Activated effector memory CD4-positive, alpha-beta T cell treated with anti-CD3 and anti-CD28 coated beads, Interleukin-2, amount 50 U/mL, for 16 hours (primary cell): ENCODE measurements around the gene CKAP2.
"Not testable (repeated sequence)": the region's sequence is repeated elsewhere in the genome, so short reads cannot be mapped to it uniquely, and the experiment has no call there.

ENCODE experiments used
- DNase-seq: peaks from one replicate; pipeline ENCODE4 v3.0.0-alpha.2; 2020

Gene CKAP2, protein sequence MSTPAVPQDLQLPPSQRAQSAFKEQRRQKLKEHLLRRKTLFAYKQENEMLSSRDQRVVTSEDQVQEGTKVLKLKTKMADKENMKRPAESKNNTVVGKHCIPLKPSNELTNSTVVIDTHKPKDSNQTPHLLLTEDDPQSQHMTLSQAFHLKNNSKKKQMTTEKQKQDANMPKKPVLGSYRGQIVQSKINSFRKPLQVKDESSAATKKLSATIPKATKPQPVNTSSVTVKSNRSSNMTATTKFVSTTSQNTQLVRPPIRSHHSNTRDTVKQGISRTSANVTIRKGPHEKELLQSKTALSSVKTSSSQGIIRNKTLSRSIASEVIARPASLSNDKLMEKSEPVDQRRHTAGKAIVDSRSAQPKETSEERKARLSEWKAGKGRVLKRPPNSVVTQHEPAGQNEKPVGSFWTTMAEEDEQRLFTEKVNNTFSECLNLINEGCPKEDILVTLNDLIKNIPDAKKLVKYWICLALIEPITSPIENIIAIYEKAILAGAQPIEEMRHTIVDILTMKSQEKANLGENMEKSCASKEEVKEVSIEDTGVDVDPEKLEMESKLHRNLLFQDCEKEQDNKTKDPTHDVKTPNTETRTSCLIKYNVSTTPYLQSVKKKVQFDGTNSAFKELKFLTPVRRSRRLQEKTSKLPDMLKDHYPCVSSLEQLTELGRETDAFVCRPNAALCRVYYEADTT

DNA sequence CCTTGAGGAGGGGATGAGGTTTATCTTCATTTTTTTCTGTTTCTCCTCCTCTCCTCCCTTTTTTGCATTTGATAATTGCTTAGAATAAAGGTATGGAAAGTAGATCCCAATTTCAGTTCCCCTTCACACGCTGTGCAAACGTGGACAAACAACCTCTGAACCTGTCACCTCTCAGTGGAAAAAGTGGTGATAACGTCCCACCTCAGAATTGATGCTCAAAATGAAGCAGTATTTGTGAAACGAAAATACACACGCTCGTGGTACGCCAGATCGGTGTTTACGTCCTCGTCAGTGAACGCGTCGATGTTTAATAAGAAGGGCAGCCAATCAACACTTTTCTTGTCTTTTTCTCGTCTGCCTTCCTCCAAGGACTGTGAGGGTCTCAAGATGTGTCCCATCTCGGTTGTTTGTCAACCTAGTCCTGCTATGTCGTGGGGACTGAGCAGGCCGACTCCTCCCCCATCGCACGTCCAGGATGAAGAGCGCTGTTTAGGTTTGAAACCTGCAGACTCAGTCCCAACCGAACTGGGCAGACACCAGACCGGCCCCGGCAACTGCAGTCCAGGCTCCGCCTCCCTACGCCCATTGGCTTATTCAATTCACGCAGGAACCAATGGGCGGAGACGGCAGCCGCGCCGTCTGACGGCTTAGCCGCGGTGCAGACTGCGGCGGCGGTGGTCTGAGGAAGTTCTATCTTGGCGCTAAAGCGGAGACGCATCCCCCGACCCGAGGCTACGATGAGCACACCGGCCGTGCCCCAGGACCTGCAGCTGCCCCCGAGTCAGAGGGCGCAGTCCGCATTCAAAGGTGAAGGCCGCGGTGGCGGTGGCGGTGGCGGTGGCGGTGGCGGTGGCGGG lies at the start of gene CKAP2:
TSS of gene CKAP2 (plus strand) at position 659 of the 857 bp plus-strand sequence. CDS start at position 738, 79 bp downstream.
- DNase-seq: peak; percentile 97

DNA sequence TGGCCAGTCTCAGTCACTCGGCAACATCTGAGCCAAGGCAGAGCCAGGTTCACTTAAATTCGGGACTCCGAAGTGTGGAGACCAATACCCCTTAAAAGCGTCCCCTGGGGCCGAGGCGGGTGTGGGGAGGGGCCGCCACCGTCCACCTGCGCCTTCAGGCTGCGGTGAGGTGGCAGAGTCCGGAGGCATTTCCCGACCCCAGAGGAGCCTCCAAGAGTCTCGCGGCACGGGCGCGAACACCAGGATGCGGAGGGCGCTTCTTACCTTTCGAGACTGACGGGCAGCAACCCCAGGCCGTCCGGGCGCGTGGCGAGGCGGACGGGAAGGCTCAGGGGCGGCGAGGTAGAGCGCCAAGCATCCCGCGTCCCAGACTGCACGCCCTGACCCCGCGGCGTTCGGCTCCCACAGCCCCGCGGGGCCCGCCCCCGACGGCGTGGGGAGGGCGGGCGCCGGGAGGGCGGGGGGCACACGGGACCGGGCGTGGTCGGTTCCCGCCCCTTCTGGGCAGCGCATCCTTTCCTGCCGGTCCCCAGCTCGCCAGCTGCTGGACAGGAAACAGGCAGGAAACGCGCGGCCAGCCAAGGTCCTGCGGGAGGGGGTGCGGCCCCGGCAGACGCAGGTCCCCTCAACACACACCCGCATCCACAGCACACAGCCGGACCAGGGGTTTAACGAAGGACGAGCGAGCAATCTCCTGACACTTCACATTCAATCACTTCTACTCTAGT lies 49.3 kb upstream of the CKAP2 start, which contains the start of gene THSD1:
TSS of gene THSD1 (minus strand) at position 406 of the 728 bp plus-strand sequence. CDS start 3,572 bp downstream, outside the sequence.
- peak; percentile 63 for DNase-seq

DNA sequence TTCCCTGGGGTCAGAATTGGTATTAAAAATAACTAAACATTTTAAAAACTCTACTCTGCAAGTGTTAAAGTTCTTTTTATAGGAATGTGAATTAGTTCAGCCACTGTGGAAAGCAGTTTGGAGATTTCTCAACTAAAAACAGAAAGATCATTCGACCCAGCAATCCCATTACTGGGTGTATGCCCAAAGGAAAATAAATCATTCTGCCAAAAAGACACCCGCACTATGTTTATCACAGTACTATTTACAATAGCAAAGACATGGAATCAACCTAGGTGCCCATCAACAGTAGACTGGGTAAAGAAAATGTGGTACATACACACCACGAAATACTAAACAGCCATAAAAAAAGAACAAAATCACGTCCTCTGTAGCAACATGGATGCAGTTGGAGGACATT lies 48.6 kb upstream of the CKAP2 start:
- no peak for DNase-seq

DNA sequence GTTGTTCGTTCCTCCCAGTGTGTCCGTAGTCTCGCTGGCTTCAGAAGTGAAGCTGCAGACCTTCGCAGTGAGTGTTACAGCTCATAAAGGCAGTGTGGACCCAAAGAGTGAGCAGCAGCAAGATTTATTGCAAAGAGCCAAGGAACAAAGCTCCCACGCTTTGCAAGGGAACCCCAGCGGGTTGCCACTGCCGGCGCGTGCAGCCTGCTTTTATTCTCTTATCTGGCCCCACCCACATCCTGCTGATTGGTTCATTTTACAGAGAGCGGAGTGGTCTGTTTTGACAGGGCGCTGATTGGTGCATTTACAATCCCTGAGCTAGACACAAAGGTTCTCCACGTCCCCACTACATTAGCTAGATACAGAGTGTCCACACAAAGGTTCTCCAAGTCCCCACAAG lies 47.8 kb upstream of the CKAP2 start:
- DNase-seq: not testable (repeated sequence)

DNA sequence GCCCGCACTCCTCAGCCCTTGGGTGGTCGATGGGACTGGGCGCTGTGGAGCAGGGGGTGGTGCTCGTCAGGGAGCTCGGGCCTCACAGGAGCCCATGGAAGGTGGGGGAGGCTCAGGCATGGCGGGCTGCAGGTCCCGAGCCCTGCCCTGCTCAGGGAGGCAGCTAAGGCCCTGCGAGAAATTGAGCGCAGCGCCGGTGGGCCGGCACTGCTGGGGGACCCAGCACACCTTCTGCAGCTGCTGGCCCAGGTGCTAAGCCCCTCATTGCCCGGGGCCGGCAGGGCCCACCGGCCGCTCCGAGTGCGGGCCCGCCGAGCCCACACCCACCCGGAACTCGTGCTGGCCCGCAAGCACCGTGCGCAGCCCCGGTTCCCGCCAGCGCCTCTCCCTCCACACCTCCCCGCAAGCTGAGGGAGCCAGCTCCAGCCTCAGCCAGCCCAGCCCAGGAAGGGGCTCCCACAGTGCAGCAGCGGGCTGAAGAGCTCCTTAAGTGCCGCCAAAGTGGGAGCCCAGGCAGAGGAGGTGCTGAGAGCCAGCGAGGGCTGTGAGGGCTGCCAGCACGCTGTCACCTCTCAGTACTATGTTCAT lies 47.1 kb upstream of the CKAP2 start:
- DNase-seq: not testable (repeated sequence)

DNA sequence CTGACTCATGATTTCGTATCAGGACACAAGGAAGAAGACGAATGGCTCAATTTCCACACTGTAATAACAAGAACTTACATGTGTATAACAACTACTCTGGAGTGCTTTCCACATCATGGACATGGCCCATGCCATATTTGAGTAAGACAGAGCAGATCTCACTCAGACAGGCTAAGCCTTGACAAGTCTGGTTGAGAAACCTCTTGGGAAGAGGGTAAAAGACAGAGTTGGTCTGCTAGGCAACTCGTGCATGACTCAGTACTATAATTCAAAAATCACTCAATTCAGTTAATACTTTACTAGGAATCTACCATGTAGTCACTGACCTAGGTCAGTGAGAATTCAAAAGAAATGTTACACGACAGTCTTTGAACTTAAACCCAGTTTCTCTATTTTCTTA lies 43.6 kb upstream of the CKAP2 start:
- DNase-seq: no peak

DNA sequence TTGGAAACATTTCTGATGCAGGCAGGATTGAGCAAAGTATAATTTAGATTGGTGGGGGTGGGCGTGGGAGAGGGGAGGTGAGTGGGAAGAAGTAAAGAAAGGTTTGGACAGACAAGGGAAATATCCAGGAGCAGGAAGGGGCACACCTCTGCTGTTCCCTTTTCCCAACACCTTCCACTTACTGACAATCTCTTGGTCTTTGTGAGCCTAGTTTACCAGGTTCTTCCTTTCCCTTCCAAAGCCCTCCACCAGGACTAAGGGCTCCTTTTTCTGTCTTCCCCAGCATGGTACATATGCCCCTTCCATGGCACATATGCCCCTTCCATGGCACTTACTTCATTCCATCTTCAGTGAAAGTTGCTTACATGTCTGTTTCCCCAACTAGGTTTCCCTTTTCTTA lies 43.1 kb upstream of the CKAP2 start:
- DNase-seq: no peak

DNA sequence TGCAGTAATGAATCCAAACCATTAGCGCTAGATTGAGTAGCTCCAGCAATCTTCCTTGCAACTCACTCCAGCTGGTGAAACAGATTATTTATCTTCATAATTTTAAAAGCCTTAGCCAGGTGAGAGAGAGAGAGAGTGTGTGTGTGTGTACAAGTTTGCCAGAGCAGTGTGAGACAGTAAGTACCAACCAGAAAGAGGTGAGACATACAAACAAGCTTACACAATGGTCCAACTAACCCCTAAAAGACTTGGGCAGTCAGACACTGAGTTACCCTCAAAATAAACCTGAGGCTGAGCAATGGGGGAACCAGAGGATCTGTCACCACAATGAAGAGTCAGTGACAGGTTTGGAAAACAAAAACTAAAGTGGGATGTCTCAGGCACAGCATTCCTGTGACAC lies 41.2 kb upstream of the CKAP2 start:
- DNase-seq: no peak

DNA sequence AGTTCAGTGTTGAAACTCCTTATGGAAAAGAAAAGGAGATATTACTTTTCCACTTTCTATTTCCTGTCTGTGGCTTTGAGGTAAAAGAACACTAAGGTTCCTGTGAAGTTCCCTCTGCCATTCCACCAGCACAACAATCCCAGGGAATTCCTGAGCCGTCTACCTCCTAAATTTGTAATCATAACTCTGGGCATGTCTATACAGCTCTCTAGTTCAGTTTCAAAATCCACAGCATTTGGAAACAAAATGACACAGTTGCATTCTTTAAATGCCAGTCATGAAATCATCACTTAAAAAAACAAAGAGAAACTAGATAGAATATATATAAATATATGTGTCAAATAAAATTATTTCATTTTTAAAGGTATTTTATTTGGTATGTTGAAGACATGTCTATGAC lies 40.3 kb upstream of the CKAP2 start:
- DNase-seq: no peak

DNA sequence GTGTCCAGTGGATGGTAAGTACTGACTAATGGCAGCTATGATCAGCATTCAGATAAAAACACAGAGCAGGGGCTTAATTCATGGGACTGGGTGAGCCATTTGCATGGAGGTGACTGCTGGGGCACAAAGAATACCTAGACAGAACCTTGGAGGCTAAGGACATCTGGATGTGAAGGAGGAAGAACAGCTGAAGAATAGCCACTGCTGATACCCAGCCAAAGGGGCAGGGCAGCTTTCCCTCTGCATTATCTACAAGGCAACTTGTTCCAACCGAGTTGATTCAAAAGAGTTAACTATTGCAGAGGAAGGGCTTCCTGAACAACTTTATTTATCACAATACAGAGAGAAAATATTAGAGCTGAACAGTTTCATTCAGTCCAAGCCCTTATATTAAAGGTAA lies 36.2 kb upstream of the CKAP2 start:
- no peak for DNase-seq

DNA sequence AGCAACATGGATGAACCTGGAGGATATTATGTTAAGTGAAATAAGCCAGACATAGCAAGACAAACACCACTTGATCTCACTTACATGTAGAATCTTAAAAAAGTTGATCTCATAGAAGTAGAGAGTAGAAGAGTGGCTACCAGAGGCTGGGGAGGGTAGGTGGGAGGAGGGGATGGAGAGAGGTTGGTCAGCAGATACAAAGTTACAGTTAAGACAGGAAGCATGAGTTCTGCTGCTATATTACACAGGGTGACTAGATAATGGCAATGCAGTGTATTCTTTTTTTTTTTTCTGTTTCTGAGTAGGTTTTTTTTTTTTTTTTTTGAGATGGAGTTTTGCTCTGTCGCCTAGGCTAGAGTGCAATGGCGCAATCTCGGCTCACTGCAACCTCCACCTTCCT lies 34.1 kb upstream of the CKAP2 start:
- no peak for DNase-seq

DNA sequence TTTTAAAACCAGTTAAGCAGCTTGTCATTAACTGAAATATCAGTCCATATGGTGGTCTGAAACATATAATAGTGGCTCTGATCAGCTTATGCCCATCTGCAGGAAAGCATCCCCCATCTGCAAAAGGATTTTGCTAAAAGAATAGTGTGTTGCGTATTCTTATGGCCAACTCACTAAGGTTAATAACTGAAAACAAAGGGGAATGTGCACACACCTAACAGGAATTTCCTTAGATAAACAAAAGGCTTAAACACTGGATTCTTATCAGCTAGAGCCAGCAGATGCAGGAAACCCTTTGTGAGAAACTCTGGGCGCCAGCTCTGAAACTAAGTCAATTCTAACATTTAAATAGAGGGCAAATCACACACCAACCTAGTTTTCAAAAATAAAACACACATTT lies 27.0 kb upstream of the CKAP2 start:
- DNase-seq: no peak

DNA sequence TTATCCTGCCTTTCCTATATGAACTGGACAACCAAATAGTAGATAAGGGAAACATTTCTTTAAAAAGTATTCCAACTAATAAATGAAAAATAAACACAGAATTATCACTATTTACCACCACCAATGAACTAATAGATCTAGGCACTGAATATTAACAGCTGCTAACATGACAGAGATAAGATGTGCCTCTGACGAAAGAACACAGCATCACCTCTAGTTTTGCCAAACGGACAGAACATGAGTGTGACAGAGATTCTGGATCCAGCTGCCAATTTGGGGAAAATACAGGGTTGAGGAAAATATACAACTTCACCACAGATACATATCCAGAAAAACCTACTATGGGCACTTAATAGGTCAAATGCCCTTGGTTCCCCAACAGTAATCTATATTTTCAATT lies 22.8 kb upstream of the CKAP2 start:
- no peak for DNase-seq

DNA sequence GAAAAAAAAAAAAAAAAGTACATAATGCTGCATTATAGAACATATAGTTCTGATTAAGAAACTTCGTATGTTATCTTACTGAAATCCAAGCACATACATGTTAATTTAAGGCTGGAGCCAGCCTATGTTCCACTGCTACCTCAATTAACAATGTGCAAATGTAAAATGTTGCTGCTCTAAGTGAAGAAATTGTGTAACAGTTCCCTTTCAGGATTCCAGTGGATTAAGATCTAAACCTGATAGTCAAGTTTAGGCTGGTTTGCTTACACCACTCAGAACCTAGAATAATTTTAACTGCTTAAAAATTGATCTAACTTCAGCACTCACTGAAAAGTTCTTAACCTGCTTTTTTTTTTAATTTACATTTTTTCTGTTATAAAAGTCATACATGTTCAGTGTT lies 9.0 kb upstream of the CKAP2 start:
- no peak for DNase-seq

DNA sequence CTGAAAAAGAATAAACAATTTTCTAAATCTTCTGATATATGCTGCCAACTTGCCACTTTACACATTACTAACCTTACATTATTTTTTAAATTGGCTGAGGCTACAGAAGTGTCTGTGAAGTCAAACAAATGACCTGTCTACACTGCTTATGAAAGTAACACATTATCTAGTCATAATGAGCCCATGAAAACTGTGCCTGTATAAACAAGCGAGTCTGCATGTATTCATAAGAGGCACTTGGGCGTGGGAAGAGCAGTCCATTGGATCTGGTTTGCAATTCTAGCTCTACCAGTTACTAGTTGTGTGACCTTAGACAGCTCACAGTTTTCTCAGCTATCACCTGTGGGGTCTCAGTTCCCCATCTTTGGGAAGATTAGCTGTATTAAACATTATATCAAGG lies 7.9 kb upstream of the CKAP2 start:
- no peak for DNase-seq

DNA sequence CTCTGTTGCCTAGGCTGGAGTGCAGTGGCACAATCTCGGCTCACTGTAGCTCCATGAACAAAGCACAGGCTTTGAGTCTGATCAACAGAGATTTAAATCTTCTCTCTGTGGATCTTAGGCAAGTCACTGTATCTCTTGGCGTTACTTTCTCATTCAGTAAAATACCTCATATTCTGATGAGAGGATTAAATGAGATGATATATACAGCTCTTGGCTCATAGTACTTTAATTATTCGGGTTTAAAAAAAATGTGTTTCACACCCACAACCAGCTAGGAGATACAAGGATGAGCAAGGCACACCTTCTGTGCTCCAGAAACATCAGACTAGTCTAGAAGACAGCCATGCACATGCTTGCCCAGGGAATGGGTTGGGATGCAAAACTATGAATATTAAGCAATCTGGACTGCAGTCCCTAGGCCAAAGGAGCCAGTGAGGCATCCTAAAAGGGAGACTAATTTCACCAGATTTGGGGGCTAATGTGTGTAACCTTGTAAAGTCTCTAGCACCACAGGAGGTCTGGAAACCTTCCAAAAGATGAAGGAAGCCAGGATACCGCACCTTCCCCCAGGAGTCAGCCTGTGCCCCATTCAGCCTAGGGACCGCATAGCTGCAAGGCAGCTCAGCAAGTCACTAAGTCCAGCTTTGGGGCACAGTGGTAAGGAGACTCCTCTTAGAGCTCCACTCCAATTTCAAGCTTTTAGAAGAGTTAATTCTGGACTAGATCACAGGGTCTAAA lies 7.3 kb upstream of the CKAP2 start:
- no peak for DNase-seq

DNA sequence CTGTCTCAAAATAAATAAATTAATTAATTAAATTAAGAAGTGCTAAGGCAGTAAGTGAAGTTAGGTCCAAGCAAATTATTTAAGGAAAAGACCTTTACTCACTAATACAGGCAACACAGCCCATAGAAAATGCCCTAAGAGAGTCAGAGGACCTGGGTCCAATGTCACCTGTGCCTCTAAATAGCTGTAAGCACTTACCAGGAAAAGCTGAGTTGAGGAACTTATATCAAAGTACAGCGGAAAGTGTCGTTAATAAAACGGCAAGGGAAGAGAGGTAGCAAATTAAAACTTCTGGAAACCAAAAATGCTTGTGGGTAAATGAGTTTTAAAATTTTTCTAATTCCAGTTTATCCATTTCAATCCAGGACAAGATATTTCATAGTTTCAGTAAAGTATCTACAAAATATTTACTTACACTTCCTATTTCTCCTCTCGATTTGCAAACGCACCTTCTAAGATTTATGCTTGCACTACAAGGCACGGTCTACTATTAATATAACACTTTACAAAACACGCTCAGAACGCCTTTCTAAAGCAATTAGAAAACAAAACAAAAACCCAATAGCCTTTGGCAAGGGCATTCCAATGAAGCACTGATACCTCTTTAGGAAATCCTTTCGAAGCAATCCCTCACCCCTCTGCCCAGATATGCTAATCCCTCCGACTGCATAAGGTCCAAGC lies 5.8 kb upstream of the CKAP2 start:
- no peak for DNase-seq

DNA sequence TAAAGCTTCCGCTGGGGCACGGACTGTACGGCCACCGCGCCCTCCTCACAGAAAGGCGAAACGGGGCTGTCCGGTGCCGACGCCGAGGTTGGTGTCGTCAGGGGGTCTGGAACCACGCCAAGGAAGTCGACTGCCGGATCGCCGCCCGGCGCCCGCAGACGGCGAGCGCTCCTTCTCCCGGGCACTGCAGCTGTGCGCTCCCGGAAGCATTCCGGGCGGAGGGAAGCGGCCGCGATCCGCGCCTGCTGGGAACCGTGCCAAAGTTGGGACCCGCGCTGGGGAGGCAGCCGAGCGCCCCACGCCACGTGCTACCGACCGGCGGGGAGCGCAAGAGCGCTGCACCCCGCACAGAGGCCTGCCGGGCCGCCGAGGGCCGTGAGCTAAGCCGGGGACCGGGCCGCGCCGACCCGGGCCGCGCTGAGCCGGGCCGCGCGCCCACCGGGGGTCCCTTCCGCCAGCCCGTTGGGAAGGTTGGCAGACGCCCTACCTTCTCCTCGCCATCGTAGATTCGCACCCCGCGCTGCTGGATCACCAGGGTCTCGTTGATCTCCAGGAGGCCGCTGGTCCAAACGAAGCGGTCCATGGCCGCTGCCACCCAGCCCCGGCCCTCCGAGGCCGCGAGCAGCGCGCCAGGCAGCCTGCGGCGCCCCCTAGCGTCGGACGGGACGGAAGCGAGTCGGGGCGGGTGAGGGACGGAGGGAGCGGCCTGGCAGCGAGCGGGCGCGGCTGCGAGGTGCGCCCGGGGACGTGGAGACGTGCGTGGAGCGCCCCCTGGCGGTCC lies 5.1 kb upstream of the CKAP2 start, which contains the start of gene VPS36:
TSS of gene VPS36 (minus strand) at position 623 of the 781 bp plus-strand sequence. CDS start at position 583, 40 bp downstream.
- DNase-seq: peak; percentile 99

DNA sequence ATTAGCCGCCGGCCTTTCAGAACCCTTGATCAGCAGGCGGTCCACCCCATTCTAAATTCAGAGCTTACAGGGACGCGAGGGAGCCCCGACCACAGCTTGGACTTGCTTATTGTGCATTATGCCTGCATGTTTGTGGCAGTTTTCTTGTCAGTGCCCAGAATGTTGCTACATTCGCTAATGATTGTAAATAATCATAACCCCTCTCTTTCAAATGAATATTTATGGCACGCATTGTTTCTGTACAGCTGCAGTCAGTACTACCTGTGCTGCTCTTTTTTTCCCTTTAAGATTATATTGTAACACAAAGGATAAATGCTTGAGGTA lies 4.5 kb upstream of the CKAP2 start:
- DNase-seq: no peak
